ENCODE measurements around the gene CCNG2. TPM values are rescaled to one million over a fixed set of nuclear protein-coding genes. Genes with fewer than 3 reads are reported as not detected.

Gene CCNG2
- total RNA-seq, 1 donor: 11.6 TPM

DNA sequence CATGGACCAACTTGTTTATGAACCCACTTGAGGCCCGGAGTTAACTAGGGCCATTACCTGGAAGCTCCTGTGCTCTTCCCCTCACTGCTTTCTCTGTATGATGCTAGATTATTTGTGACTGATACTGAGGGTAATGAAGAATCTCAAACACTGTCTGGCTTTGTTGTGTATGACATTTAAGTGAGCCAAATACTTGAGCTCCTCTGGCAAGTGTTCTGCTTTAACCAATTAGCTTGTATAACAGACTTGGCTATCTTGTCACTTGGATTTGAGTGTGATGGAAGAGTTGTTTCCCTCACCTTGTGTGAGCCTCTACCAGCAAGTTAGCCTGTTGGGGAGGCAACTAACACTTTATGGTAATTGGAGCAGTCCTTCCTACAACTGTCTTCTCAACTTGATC lies 42.7 kb downstream of the CCNG2 start:
- no peak for DNase-seq (ENCODE audit: low read depth in 2 of 3, low spot score in 2 of 3)

GRCh38 chr4:77201343-77201742 lies 44.3 kb downstream of the CCNG2 start:
- no peak for DNase-seq (ENCODE audit: low read depth in 2 of 3, low spot score in 2 of 3)

- no peak for DNase-seq (ENCODE audit: low read depth in 2 of 3, low spot score in 2 of 3)
These were observed 44.9 kb downstream of the CCNG2 start for GRCh38 chr4:77201857-77202256.

- no peak for DNase-seq (ENCODE audit: low read depth in 2 of 3, low spot score in 2 of 3)
These were observed 45.5 kb downstream of the CCNG2 start for GRCh38 chr4:77202491-77202890.

DNA sequence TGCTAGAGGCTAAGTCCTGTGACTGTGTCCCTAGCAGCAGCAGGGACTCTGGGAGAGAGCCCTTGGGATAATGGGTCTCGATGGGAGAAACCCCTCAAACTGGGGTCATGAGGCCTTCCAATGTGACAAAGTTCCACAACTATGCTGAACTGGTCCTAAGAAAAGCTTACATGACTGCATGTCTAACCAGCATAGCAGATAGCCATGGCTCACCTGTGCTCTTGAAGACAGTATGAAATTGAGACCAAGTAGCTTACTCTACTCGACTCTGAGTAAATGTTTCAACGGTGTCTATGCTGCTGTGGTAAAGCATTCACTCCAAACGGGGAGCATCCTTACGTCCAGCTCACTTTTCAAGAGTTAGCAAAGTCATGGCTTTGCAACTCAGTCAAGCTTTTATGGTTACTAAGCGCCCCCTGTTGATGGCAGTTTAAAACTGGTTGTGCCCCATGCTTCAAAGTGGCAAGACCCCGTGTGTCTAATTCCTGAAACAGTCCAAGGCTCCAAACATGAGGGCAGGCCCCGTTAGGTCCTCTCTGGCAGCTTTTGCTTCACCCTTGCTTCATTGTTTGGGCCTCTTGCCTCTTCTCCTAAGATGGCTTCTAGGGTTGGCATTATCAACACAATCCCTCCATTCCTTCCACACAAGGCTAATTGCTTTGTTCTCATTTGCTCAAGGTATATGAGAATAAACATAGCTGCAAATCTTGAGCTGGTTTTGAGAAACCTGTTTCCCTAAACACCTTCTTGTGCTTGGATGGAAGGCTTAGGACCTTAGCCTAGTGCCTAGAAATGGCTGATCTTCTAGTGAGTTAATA lies 46.6 kb downstream of the CCNG2 start:
- peak; percentile 44 to 91 (median 76) for DNase-seq (ENCODE audit: low read depth in 2 of 3, low spot score in 2 of 3)

DNA sequence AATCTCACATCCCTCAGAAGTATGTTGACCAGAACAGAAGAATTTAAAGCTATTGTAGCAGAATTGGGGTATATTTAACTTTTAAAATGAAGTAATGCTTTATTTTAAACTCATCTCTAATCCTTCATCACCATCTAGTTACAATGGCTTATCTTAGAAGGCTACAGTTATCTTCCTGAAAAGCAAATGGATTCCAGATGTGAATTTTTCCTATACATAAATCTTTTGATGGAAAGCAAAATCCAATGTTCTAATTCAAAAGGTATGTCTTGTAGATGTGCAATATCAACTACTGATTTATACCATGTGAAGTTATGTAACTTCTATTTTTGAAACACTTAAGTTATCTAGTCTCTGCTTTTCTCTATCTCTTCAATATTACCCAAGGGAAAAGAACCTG lies 47.6 kb downstream of the CCNG2 start:
- DNase-seq (ENCODE audit: low read depth in 2 of 3, low spot score in 2 of 3): no peak

GRCh38 chr4:77209012-77209411 lies 52.0 kb downstream of the CCNG2 start:
- DNase-seq (ENCODE audit: low read depth in 2 of 3, low spot score in 2 of 3): no peak

DNA sequence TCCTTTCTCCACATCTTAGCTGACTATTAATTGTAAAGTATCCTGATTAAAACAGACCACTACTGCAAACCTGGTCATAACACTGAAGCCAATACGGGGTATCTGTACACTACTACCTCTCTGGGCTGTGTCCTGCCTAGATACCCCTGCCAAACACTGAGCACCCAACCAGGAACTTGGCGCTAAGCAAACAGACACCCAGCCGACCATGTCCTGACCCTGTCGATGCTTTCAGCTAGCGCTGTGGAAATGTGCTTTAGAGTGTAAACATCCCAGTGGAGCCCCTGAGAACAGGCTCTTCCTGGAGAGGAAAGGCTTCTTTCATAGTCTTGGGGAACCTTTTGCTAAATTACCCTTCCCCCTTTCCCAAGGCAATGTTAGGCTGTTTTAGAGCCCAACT lies 52.9 kb downstream of the CCNG2 start:
- DNase-seq (ENCODE audit: low read depth in 2 of 3, low spot score in 2 of 3): no peak

DNA sequence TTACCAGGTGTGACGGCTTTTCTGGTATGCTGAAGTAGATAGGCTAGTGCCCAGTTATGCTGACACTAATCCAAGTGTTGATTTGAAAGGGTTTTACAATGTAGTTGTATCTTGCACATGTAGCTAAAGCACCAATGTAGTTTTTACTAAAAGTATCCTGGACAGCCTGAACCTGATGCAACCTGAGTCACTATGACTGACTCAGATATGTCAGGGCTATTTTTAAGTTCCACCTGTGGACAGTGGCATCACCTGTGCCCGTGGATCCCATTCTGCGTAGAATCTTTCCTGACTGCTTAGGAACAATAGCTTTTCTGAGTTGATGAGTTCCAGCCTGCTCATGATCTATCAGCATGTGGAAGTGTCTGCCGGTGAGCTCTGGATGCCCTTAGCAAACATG lies 58.1 kb downstream of the CCNG2 start:
- no peak for DNase-seq (ENCODE audit: low read depth in 2 of 3, low spot score in 2 of 3)

DNA sequence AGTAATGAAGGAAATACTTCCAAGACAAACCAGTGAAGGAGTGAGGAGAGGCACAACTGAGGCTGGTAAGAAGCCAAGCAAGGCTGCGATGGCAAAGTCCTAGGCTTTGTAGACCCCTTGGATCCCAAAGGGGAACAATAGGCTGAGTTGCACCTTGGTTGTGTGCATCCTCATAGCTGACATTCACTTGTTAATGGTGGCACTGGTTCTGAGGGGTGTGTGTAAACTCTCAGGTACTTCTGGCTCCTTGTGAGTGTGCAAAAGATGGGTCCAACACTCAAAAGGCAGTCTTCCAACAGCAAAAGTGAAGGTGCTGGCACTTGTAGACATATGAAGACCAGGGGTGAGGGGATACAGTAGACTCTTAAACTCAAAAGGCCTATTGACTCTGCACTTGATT lies 60.5 kb downstream of the CCNG2 start:
- no peak for DNase-seq (ENCODE audit: low read depth in 2 of 3, low spot score in 2 of 3)

- no peak for DNase-seq (ENCODE audit: low read depth in 2 of 3, low spot score in 2 of 3)
These were observed 62.3 kb downstream of the CCNG2 start for GRCh38 chr4:77219266-77219665.

Small RNA genes lying within 50 kb of the gene (small RNA-seq; reads per million reads assigned to genes)
- not detected for gene RNU6-1187P

Other genes starting within 250 kb of the CCNG2 start
- 67.3 TPM for gene SEPTIN11, start 207.5 kb upstream of the CCNG2 start, total RNA-seq
- gene CCNI, start 81.2 kb upstream of the CCNG2 start, total RNA-seq: 186 TPM

Measured in hematopoietic multipotent progenitor cell (in vitro differentiated cells).